GM06990 (cell line): ENCODE results near the gene HOXC5.

Experiments used
- DNase-seq: peaks from one replicate; pipeline ENCODE4 v3.0.0-alpha.2; 2011; ENCODE audit not compliant: insufficient read length; ENCODE audit errors: extremely low read depth
- H3K27me3 ChIP-seq: replicated peaks from 2 replicates; pipeline ENCODE4 v1.6.0; 2011; ENCODE audit warnings: low read length; ENCODE audit not compliant: control insufficient read depth, insufficient read depth
- H3K36me3 ChIP-seq: 2 replicates; pipeline ENCODE4 v1.5.1; 2011; ENCODE audit warnings: low read length; ENCODE audit not compliant: control insufficient read depth, insufficient read depth
- H3K4me3 ChIP-seq: replicated peaks from 2 replicates; pipeline ENCODE4 v1.5.1; 2011; ENCODE audit warnings: low read depth, mild to moderate bottlenecking, control low read depth, low read length
- TF ChIP-seq, protein P1 (sequence below): IDR thresholded peaks from 2 replicates; pipeline ENCODE4 v1.5.1; 2011; ENCODE audit warnings: low read length, control low read depth, mild to moderate bottlenecking, inconsistent platforms; ENCODE audit not compliant: insufficient read depth, poor library complexity, severe bottlenecking

HOXC5 gene

DNA sequence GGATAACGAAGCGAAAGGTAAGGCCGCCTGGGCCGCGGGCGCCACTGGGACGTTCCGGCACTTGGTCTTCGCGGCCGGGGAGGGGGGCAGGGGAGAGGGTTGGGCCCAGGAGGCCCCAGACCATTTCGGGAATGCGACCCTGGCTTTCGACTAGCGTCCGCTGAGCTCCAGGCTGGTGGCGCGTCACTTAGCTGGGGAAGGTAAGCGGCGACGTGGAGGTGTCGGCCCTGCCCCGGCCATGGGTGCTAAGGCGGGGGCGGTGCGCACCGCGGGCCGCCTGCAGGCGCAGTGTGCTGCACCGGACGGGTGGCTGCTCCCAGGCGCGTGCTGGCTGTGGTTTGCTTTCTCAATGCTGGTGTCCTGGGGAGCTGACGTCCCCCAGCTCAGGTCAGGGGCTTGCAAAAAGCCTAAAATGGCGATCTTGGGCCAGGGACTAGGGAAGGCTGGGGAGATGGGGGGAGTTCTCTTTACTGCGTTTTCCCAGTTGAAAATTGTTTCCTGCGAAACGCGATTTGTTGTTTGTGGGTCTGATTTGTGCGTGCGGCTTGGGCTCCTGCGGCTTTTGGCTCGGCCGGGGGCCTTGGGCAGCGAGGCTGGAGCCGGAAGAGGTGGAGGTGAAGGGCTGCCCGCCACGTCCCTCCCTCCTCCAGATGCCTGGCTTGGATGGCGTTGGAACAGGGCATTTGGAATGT lies 46.7 kb upstream of the HOXC5 start:
- Histone ChIP-seq H3K4me3 (peak overlapping the region; percentile 13; the same call in 1 of the 2 replicates), H3K36me3 (no peaks in the 10 kb centered on the region), H3K27me3 (peaks cover 8% of the 10 kb centered on the region)
- DNase-seq = no peak
- TF ChIP-seq, protein P1, sequence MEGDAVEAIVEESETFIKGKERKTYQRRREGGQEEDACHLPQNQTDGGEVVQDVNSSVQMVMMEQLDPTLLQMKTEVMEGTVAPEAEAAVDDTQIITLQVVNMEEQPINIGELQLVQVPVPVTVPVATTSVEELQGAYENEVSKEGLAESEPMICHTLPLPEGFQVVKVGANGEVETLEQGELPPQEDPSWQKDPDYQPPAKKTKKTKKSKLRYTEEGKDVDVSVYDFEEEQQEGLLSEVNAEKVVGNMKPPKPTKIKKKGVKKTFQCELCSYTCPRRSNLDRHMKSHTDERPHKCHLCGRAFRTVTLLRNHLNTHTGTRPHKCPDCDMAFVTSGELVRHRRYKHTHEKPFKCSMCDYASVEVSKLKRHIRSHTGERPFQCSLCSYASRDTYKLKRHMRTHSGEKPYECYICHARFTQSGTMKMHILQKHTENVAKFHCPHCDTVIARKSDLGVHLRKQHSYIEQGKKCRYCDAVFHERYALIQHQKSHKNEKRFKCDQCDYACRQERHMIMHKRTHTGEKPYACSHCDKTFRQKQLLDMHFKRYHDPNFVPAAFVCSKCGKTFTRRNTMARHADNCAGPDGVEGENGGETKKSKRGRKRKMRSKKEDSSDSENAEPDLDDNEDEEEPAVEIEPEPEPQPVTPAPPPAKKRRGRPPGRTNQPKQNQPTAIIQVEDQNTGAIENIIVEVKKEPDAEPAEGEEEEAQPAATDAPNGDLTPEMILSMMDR = no peak

DNA sequence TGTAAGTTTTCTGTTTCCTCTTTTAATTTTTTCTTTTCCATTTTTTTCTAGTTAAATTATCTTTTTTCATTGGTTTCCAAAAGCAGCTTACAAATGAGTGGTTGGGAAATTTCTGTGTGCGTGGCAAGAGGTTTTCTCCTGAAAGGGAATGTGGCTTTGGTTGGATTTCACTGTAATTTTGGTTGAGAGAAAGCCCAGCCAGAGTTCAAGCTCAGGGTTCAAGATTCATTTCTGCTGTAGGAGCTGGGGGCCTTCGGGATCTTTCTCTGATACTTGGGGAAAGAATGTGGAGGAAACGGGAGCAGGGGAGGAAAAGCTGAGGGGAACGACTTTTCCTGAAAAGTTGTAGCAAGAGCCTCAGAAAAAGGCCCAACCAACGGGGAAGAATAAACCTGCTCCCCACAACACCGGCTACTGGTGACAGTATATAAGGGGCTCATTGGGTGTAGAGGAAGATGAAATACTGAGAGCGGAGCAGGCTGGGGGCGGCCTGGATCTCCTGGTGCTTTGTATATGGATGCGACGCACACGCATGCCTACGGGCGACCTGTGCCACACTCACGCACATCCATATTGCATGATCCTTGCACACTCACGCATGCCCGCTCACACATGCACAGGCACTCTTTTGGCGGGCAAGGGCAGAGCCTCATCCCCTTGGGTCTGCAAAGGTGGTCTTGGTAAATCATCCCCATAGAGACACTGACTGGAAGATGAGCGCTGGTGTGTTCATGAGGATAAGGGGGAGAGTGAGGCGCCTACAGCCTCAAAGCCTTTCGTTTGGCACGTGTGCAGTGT lies 46.0 kb upstream of the HOXC5 start:
- Histone ChIP-seq H3K4me3 (no peak overlapping the region), H3K36me3 (no peaks in the 10 kb centered on the region), H3K27me3 (peaks cover 9% of the 10 kb centered on the region)
- DNase-seq = no peak
- TF ChIP-seq, protein P1 = no peak

DNA sequence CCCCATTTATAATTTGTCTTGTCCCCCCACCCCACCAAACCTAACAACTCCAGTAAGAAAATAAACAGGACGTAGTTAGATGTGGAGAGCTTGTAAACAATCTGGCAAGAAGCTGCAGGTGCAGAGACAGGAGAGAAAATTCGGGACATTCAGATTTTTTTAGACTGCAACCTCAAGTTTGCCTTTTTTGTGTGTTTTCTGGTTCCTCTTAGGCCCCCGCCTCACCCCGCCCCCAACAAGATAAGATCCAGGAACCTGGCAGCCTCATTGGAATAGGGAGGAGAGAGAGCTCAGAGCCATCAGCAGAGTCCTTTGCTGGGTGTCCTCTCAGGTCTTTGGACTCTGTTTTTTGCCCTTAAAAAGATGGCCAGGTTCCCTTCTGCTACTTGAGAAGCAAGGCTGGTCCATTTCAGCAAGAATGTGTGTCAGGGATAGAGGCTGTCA lies 45.0 kb upstream of the HOXC5 start:
- Histone ChIP-seq H3K36me3 (no peaks in the 10 kb centered on the region), H3K4me3 (no peak overlapping the region), H3K27me3 (peaks cover 11% of the 10 kb centered on the region)
- TF ChIP-seq, protein P1 = no peak
- DNase-seq = no peak

DNA sequence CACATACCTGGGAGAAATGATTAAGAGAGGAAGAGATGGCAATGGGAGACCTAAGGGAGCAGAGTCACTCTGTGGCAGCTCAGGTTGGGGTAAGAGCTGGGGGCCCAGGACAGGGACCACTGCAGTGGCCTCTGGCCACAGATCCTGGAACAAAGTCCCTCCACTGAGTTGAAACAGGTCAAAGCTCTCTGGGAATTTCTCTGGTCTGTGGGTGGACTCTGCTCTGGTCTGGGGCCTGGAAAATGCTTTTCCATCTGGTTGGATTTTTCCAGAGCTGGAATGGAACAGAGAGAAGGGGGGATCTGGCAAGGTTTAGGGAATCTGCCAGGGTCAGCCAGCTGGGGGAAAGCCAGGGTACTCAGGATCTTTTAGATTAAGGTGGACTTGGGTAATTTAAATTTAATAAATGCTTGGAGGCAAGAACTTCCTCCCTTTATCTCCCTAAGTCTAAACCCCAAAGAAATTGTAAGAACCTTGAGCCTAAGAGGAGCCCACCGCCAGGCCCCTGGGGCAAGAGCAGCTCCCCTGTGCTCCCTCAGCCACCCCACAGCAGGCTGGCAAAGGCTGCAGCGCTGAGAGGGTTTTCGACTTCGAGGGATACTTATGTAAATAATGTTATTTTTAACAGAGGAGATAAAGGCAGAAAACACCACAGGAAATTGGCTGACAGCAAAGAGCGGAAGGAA lies 44.2 kb upstream of the HOXC5 start:
- H3K27me3 ChIP-seq = peaks cover 11% of the 10 kb centered on the region
- TF ChIP-seq, protein P1 = no peak
- DNase-seq = no peak
- H3K4me3 ChIP-seq = no peak overlapping the region
- no peaks in the 10 kb centered on the region for H3K36me3 ChIP-seq

DNA sequence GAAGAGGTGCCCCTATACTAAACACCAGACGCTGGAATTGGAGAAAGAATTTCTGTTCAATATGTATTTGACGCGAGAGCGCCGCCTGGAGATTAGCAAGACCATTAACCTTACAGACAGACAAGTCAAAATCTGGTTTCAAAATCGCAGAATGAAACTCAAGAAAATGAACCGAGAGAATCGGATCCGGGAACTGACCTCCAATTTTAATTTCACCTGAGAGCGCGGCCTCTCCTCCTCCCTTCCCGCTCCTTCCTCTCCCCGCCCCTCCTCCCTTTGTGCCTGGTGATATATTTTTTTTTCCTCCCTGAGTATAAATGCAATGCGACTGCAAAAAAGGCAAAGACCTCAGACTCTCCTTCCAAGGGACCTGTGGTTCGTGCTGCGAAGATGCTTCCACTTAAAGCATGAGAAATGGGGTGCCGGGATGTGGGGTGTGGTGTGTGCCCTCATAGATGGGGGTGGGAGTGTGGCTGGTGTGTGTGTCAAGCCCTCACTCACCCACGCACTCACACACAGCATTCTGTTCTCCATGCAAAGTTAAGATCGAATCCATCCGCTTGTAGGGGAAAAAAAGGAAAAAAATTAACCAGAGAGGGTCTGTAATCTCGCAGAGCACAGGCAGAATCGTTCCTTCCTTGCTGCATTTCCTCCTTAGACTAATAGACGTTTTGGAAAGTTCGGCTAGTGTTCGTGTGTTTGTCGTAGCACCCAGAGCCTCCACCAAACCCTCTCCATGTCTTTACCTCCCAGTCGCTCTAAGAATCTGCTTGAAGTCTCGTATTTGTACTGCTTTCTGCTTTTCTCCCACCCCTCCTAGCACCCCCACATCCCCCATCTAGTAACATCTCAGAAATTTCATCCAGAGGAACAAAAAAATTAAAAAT lies 43.4 kb upstream of the HOXC5 start:
- no peaks in the 10 kb centered on the region for H3K36me3 ChIP-seq
- H3K4me3 ChIP-seq = no peak overlapping the region

More for the DNA sequence above, 43.4 kb upstream of the HOXC5 start:
- H3K27me3 ChIP-seq = peaks cover 11% of the 10 kb centered on the region
- DNase-seq = peak; percentile 50
- TF ChIP-seq, protein P1 = peak; percentile 73
